Cardiac fibroblast (primary cell): ENCODE results near the gene PAQR8.

Experiments
- DNase-seq, 2 donors: peaks; one replicate each; pipeline versions ENCODE4 v3.0.0 to v3.0.0-alpha.2; 2010; ENCODE audit warnings: low read depth in 2 of 2
- H3K4me3 ChIP-seq, 2 donors: replicated peaks in 1 of 2; 1 replicate in 1 of 2; 2 replicates in 1 of 2; pipeline ENCODE4 v1.5.1; 2011; ENCODE audit warnings: low read depth in 2 of 2, low read length in 2 of 2, mild to moderate bottlenecking in 2 of 2, moderate library complexity in 1 of 2
- TF ChIP-seq, protein P1 (sequence below): IDR thresholded peaks from one replicate; pipeline ENCODE4 v1.5.1; 2011; ENCODE audit warnings: low read depth, mild to moderate bottlenecking, low read length, inconsistent platforms

PAQR8 gene

DNA sequence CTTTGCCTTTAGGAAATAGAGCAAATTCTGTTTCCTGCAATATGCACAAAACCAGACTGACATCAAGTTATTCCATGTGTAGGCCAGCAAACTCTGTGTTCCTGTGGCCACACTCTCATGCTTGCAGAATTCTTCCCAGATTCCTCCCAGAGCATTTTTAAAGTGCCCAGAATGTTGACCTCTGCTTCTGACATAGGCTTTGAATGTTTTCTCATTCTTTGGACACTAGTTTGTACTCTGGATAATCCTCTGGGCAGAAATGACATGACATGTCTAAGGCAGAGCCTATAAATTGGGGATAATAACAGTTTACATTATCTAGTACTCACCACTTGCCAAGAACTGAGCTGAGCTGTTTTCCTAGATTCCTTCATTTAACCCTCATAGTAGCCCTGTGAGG lies 49.0 kb downstream of the PAQR8 start:
- H3K4me3 ChIP-seq: no peak overlapping the region
- TF ChIP-seq, protein P1, sequence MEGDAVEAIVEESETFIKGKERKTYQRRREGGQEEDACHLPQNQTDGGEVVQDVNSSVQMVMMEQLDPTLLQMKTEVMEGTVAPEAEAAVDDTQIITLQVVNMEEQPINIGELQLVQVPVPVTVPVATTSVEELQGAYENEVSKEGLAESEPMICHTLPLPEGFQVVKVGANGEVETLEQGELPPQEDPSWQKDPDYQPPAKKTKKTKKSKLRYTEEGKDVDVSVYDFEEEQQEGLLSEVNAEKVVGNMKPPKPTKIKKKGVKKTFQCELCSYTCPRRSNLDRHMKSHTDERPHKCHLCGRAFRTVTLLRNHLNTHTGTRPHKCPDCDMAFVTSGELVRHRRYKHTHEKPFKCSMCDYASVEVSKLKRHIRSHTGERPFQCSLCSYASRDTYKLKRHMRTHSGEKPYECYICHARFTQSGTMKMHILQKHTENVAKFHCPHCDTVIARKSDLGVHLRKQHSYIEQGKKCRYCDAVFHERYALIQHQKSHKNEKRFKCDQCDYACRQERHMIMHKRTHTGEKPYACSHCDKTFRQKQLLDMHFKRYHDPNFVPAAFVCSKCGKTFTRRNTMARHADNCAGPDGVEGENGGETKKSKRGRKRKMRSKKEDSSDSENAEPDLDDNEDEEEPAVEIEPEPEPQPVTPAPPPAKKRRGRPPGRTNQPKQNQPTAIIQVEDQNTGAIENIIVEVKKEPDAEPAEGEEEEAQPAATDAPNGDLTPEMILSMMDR: no peak
- DNase-seq: no peak

DNA sequence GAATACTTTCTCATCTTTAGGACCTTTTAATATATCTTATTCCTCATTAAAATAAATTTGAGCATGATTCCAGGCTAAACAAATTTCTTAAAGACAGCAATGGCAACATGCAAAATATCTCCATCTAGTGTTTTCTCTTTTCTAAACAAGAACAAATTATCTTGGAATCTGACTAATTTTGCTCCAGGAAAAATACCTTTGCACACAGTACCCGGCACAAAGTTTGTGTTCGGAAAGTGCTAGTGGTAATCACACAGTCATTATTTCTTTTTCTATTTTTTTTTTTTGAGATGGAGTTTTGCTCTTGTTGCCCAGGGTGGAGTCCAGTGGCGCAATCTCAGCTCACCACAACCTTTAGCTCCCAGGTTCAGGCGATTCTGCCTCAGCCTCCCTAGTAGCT lies 50.0 kb downstream of the PAQR8 start:
- no peak for DNase-seq
- TF ChIP-seq, protein P1: no peak

DNA sequence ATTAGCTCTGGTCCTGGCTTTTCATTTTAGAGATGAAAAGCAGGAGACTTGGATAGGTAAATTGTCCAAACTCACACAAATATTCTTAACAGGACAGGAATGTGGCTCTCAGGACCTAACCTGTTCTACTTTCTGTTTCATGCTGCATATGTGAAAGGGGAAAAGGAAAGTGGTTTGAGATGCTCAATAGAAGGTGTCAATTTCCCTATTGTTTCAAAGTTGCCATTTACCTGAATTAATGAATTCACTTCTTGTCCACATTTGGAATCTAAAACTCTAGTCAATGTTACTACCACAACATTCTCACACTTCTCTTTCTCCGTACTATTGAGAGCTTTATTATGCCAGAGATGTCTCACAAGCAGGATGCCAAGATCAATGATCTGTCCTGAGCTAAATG lies 53.4 kb downstream of the PAQR8 start:
- DNase-seq: no peak
- H3K4me3 ChIP-seq: no peak overlapping the region
- TF ChIP-seq, protein P1: no peak

More for the DNA sequence above, 50.0 kb downstream of the PAQR8 start:
- H3K4me3 ChIP-seq: no peak overlapping the region

DNA sequence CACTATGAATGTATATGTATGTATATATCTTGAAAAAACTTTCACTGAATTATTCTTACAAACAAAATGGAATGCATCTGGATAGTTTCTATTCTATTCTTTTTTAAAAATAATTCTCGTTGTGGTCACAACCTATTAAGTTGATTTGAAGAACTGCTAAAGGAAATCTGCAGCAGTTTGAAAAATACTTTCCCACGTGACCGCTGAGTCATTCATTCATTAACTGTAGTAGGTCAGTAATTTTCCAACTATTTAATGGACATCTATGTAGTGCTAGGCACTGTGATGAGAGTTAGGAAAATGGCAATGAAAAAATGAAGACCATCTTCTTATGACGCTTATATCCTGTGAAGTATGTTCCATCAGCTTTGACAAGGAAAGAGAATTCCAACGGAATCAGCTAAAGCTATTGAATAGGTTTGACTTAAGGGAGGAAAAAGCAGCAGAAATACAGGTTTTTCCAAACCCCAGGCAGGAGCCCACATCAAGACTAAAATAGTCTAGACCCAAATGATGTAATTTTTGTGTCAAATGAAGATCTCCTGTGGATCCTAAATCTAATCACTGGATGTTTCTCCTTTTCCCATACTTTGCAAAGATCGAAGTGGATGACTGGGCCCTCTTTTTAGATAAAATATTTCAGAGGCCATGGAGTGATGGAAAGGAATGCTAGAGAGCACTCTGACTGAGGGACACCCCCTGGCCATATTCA lies 54.1 kb downstream of the PAQR8 start:
- no peak overlapping the region for H3K4me3 ChIP-seq
- peak; percentile 28 to 43 for DNase-seq
- TF ChIP-seq, protein P1: no peak

- no peak overlapping the region for H3K4me3 ChIP-seq
- DNase-seq: peak; percentile 73 to 83
- TF ChIP-seq, protein P1: peak; percentile 78
Observed at GRCh38 chr6:52416629-52417151, 54.7 kb downstream of the PAQR8 start.

DNA sequence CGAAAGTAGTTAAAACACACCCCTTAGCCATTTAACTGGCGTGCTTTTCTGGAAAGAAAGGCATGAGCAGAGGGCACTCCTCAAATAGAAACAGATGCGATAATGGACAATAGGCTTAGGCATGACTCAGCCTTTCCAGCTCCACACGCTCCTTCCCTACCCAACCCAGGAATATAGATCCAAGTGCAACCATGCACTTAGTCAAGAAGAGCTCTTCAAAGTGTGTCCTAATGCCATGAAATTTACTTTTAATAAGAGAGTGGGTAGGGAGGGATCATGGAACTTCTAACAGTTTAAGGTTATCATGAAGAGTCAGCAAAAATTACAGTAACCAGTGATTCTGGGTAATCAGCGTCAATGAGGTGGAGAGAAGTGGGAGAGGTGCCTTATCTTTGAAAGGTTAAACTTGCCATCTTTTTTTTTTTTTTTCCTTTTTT lies 55.7 kb downstream of the PAQR8 start:
- DNase-seq: peak; percentile 88 to 91
- no peak overlapping the region for H3K4me3 ChIP-seq
- TF ChIP-seq, protein P1: no peak
